HepG2 (cell line): ENCODE measurements around the gene PLXNC1. TPM values are rescaled to one million over a fixed set of nuclear protein-coding genes. Genes with fewer than 3 reads are reported as not detected.

Experiments used
- ATAC-seq: fragments of 200-7000 bp; cut with Tn5 transposase; 3 replicates; pipeline ENCODE4 v1.9.1; 2020; ENCODE audit warnings: mild to moderate bottlenecking, moderate library complexity
- BruUV-seq: library from RNA; stranded (reverse); fragments of 400-500 nt; replicated peaks from 2 replicates; lab custom pipeline; 2021; lab: Mats Ljungman, UMichigan
- CTCF ChIA-PET: fragments of 300-600 bp; formaldehyde crosslinking; extraction: SDS; loops from one replicate; lab custom pipeline; 2021; ENCODE audit warnings: low total read pairs, inconsistent platforms, low intra/inter-chr PET ratio; lab: Yijun Ruan, JAX
- POLR2A ChIA-PET: fragments of 350-600 bp; sonication (Branson Sonifier 250); formaldehyde crosslinking; loops from one replicate; lab custom pipeline; 2020; ENCODE audit warnings: antibody characterized with exemption, inconsistent platforms; lab: Yijun Ruan, JAX
- DNase-seq: peaks from one replicate; pipeline ENCODE4 v3.0.0-alpha.2; 2015; ENCODE audit warnings: low spot score
- FAIRE-seq: peaks from 3 replicates; lab custom pipeline; 2011; peaks lifted over from hg19 to GRCh38; lab: Jason Lieb, UNC
- H2AFZ ChIP-seq: one replicate; pipeline ENCODE4 v1.6.1; 2011; ENCODE audit warnings: low read length, inconsistent platforms
- H3K27ac ChIP-seq: fragments of 300-600 bp; 3 replicates; pipeline ENCODE4 v1.8.0; 2011; ENCODE audit warnings: mixed run types, mild to moderate bottlenecking, mixed read lengths, low read length, inconsistent platforms; ENCODE audit not compliant: insufficient read depth; ENCODE audit errors: extremely low read length
- H3K27me3 ChIP-seq, 2 experiments: fragments of 200-600 bp in 1 of 2; 2 replicates in 1 of 2; 3 replicates in 1 of 2; pipeline versions ENCODE4 v1.6.0 to v1.8.0; 2011; ENCODE audit warnings: low read length in 2 of 2, mild to moderate bottlenecking in 2 of 2, moderate library complexity in 2 of 2, inconsistent platforms in 1 of 2; ENCODE audit not compliant: insufficient read depth in 2 of 2, control insufficient read depth in 1 of 2
- H3K36me3 ChIP-seq, 2 experiments: fragments of 200-600 bp in 1 of 2; replicated peaks in 1 of 2; 2 replicates in 1 of 2; 3 replicates in 1 of 2; pipeline versions ENCODE4 v1.5.1 to v1.8.0; 2011; ENCODE audit warnings: low read length in 2 of 2, inconsistent platforms in 1 of 2; ENCODE audit not compliant: insufficient read depth in 2 of 2, control insufficient read depth in 1 of 2
- H3K4me1 ChIP-seq: 2 replicates; pipeline ENCODE4 v1.5.1; 2012; ENCODE audit warnings: low read length, inconsistent platforms; ENCODE audit not compliant: insufficient read depth
- H3K4me2 ChIP-seq: 2 replicates; pipeline ENCODE4 v1.6.0; 2011; ENCODE audit warnings: low read depth, low read length, inconsistent platforms
- H3K4me3 ChIP-seq, 3 experiments: fragments of 200-600 bp in 1 of 3; sonication (generic), shearing (Covaris generic) in 1 of 3; replicated peaks in 1 of 3; 2 replicates each; pipeline ENCODE4 v1.5.1; 2011 to 2016; ENCODE audit warnings: low read length in 3 of 3, inconsistent platforms in 2 of 3, low read depth in 2 of 3, mild to moderate bottlenecking in 2 of 3, control low read depth in 1 of 3, mixed read lengths in 1 of 3; ENCODE audit not compliant: insufficient read depth in 1 of 3
- H3K79me2 ChIP-seq: one replicate; pipeline ENCODE4 v1.6.1; 2011; ENCODE audit warnings: low read length, inconsistent platforms; ENCODE audit not compliant: insufficient read depth
- H3K9ac ChIP-seq: 2 replicates; pipeline ENCODE4 v1.6.0; 2011; ENCODE audit warnings: mild to moderate bottlenecking, low read depth, low read length, inconsistent platforms; ENCODE audit not compliant: insufficient read depth
- H3K9me3 ChIP-seq: 2 replicates; pipeline ENCODE4 v1.5.1; 2012; ENCODE audit warnings: mild to moderate bottlenecking, low read length
- H4K20me1 ChIP-seq: 2 replicates; pipeline ENCODE4 v1.6.0; 2011; ENCODE audit warnings: inconsistent platforms, mild to moderate bottlenecking, low read length, moderate library complexity; ENCODE audit not compliant: insufficient read depth
- AHR ChIP-seq: IDR thresholded peaks from 2 replicates; pipeline ENCODE4 v1.6.1; 2018; ENCODE audit warnings: missing genetic modification reagents, missing compliant biosample characterization
- CBX5 ChIP-seq: sonication (generic); formaldehyde crosslinking; IDR thresholded peaks from 2 replicates; pipeline ENCODE4 v1.4.0; 2020; ENCODE audit warnings: missing genetic modification reagents, borderline replicate concordance
- ZNF12 ChIP-seq: sonication (generic); formaldehyde crosslinking; IDR thresholded peaks from 2 replicates; pipeline ENCODE4 v1.5.0; 2020; ENCODE audit warnings: missing genetic modification reagents
- ZNF33B ChIP-seq: sonication (generic); formaldehyde crosslinking; IDR thresholded peaks from 2 replicates; pipeline ENCODE4 v1.5.1; 2020; ENCODE audit warnings: mild to moderate bottlenecking, missing genetic modification reagents
- ZNF496 ChIP-seq: sonication (generic); formaldehyde crosslinking; IDR thresholded peaks from 2 replicates; pipeline ENCODE4 v1.8.1; 2023; ENCODE audit warnings: mild to moderate bottlenecking, moderate library complexity, missing genetic modification reagents; ENCODE audit not compliant: insufficient replicate concordance
- ZNF800 ChIP-seq: sonication (generic); formaldehyde crosslinking; IDR thresholded peaks from 2 replicates; pipeline ENCODE4 v1.4.0; 2020; ENCODE audit warnings: missing genetic modification reagents
- WGBS: methylation state at CpG from one replicate; pipeline ENCODE4 v1.1.6; 2017; ENCODE audit warnings: low lambda C conversion rate; 5-methylcytosine and 5-hydroxymethylcytosine counted together
- in situ Hi-C: cut with HindIII; loops from 2 replicates; pipeline ENCODE4 v1.10.0; 2017; ENCODE audit warnings: low pct_unique_long_range_greater_than_20kb; ENCODE audit not compliant: extremely low pct_ligation_motif_present
- intact Hi-C: fragments of 100-400 bp; cut with micrococcal nuclease; formaldehyde crosslinking; loops from one replicate; pipeline ENCODE4 v1.10.0; 2022; ENCODE audit not compliant: unreplicated experiment
- polyA plus RNA-seq, 8 experiments: library from polyadenylated mRNA; depleted of rRNA in 3 of 8; stranded (reverse) in 7 of 8; unstranded in 1 of 8; fragments of >200 nt; fragmentation: Illumina TruSeq in 4 of 8; extraction: Trizol in 4 of 8; gene quantifications; 2 replicates each; pipeline versions ENCODE4 v1.2.1 to v1.2.3, GENCODE V29; 2011 to 2016; ENCODE audit warnings: low read depth in 4 of 8, missing spikeins in 1 of 8, mixed read lengths in 1 of 8; ENCODE audit not compliant: insufficient read depth in 1 of 8
- total RNA-seq, 5 experiments: library from RNA; depleted of rRNA; stranded (reverse); fragments of >200 nt; fragmentation: Illumina TruSeq; extraction: Trizol; gene quantifications; 2 replicates each; pipeline ENCODE4 v1.2.3, GENCODE V29; 2016; ENCODE audit warnings: low read depth in 1 of 5

PLXNC1 gene
- total and polyA plus RNA-seq, 2 of the 13 experiments (the other 11 are each of a cell fraction or from before 2014, with no cell fraction given): 6.6 to 11.2 TPM

- intact Hi-C loops: no loop called here
- Histone ChIP-seq H3K4me1 (no peaks in the 10 kb centered on the region), H3K27me3 (no peaks in the 10 kb centered on the region), H4K20me1 (no peaks in the 10 kb centered on the region), H2AFZ (no peak overlapping the region), H3K4me2 (no peak overlapping the region), H3K9ac (no peak overlapping the region), H3K27ac (no peak overlapping the region), H3K79me2 (no peaks in the 10 kb centered on the region), H3K9me3 (no peaks in the 10 kb centered on the region), H3K4me3 (no peak overlapping the region), H3K36me3 (peaks cover 7 to 21% of the 10 kb centered on the region in 2 experiments)
- ChIA-PET CTCF (no interaction called here), POLR2A (no interaction called here)
- ATAC-seq (no peak), DNase-seq (no peak), FAIRE-seq (no peak)
- BruUV-seq: no TSS peak
- in situ Hi-C loops: no loop called here
- WGBS: over 99% methylated on average over 9 of the region's 10 CpGs
- no peak for TF ChIP-seq ZNF33B (CRISPR knock-in tag)
- no peak for TF ChIP-seq AHR
Observed at GRCh38 chr12:94287245-94287628, 138.9 kb downstream of the PLXNC1 start.

- in situ Hi-C loops (no loop called here), intact Hi-C loops (no loop called here)
- ChIA-PET POLR2A (no interaction called here), CTCF (no interaction called here)
- Histone ChIP-seq H3K9ac (no peak overlapping the region), H3K27ac (no peak overlapping the region), H3K79me2 (no peaks in the 10 kb centered on the region), H3K4me2 (no peak overlapping the region), H3K27me3 (no peaks in the 10 kb centered on the region), H3K36me3 (peaks cover 4 to 13% of the 10 kb centered on the region in 2 experiments), H3K4me3 (no peak overlapping the region), H3K4me1 (no peaks in the 10 kb centered on the region), H2AFZ (no peak overlapping the region), H3K9me3 (no peaks in the 10 kb centered on the region), H4K20me1 (no peaks in the 10 kb centered on the region)
- no peak for DNase-seq
- ATAC-seq: no peak
- 93% methylated on average over 13 of the region's 13 CpGs for WGBS
- BruUV-seq: no TSS peak
- FAIRE-seq: no peak
- TF ChIP-seq ZNF800 (CRISPR knock-in tag): no peak
- TF ChIP-seq ZNF12 (CRISPR knock-in tag): no peak
- no peak for TF ChIP-seq ZNF496 (CRISPR knock-in tag)
- TF ChIP-seq CBX5 (CRISPR knock-in tag): no peak
Observed at GRCh38 chr12:94289461-94290312, 141.3 kb downstream of the PLXNC1 start.
